Lower lobe of right lung (tissue), 2 donors: Measurements from ENCODE around the gene MEGF11. TPM values are rescaled to one million over a fixed set of nuclear protein-coding genes. Genes with fewer than 3 reads are reported as not detected.

Experiments used
- ATAC-seq, 2 donors: fragments of 200-7000 bp; cut with Tn5 transposase; one replicate each; pipeline ENCODE4 v1.9.1; 2020 to 2022; ENCODE audit warnings: mild to moderate bottlenecking in 2 of 2, moderate library complexity in 2 of 2
- DNase-seq: peaks from one replicate; pipeline ENCODE4 v3.0.0-alpha.2; 2020
- H3K27ac ChIP-seq: fragments of 200-600 bp; one replicate; pipeline ENCODE4 v1.8.0; 2022
- H3K27me3 ChIP-seq: fragments of 200-600 bp; one replicate; pipeline ENCODE4 v1.8.0; 2022; ENCODE audit warnings: low read depth
- H3K36me3 ChIP-seq: fragments of 200-600 bp; one replicate; pipeline ENCODE4 v1.8.0; 2022; ENCODE audit warnings: mild to moderate bottlenecking
- H3K4me1 ChIP-seq: fragments of 200-600 bp; one replicate; pipeline ENCODE4 v1.8.0; 2022
- H3K4me3 ChIP-seq: fragments of 200-600 bp; one replicate; pipeline ENCODE4 v1.8.0; 2022; ENCODE audit warnings: mild to moderate bottlenecking
- H3K9me3 ChIP-seq: fragments of 200-600 bp; one replicate; pipeline ENCODE4 v1.8.0; 2022
- CTCF ChIP-seq: fragments of 200-600 bp; IDR thresholded peaks from one replicate; pipeline ENCODE4 v1.8.0; 2022; ENCODE audit warnings: antibody characterized with exemption, mild to moderate bottlenecking
- intact Hi-C: fragments of 100-400 bp; cut with DNase I; formaldehyde crosslinking; loops from one replicate; pipeline ENCODE4 v1.11.0; 2022
- total RNA-seq: library from RNA; stranded (reverse); fragmentation: NEBNext Ultra II Directional; extraction: Animal tissue kit (Norgen Biotek cat#: 25700); gene quantifications from one replicate; pipeline ENCODE4 v1.2.1, GENCODE V29; 2021
- donor health status: DM: no; HTN: yes; CAD: no; lungs with severe emphysema.

MEGF11 gene
- total RNA-seq, 1 donor from 2014 or later = not detected

- no peak overlapping the region for H3K4me3 ChIP-seq
- ATAC-seq (no peak), DNase-seq (no peak)
- no peaks in the 10 kb centered on the region for H3K9me3 ChIP-seq
- no peak overlapping the region for H3K27ac ChIP-seq
- no peaks in the 10 kb centered on the region for H3K36me3 ChIP-seq
- H3K4me1 ChIP-seq = no peaks in the 10 kb centered on the region
- TF ChIP-seq CTCF = no peak
- intact Hi-C loops = no loop called here
- no peaks in the 10 kb centered on the region for H3K27me3 ChIP-seq
Measured at GRCh38 chr15:66232267-66232625, 21.3 kb downstream of the MEGF11 start.

GRCh38 chr15:66231394-66232266 is 21.9 kb downstream of the MEGF11 start:
- intact Hi-C loops = no loop called here
- no peaks in the 10 kb centered on the region for H3K36me3 ChIP-seq
- H3K9me3 ChIP-seq = no peaks in the 10 kb centered on the region
- no peak for DNase-seq
- H3K4me3 ChIP-seq = no peak overlapping the region
- no peak for TF ChIP-seq CTCF
- H3K27me3 ChIP-seq = no peaks in the 10 kb centered on the region
- no peaks in the 10 kb centered on the region for H3K4me1 ChIP-seq
- H3K27ac ChIP-seq = no peak overlapping the region
- ATAC-seq = no peak

GRCh38 chr15:66229790-66230465 is 23.6 kb downstream of the MEGF11 start:
- Histone ChIP-seq H3K4me1 (no peaks in the 10 kb centered on the region), H3K27ac (no peak overlapping the region), H3K27me3 (peaks cover 3% of the 10 kb centered on the region), H3K9me3 (no peaks in the 10 kb centered on the region), H3K4me3 (no peak overlapping the region), H3K36me3 (no peaks in the 10 kb centered on the region)
- TF ChIP-seq CTCF = no peak
- intact Hi-C loops = no loop called here
- no peak for ATAC-seq
- no peak for DNase-seq

GRCh38 chr15:66228807-66229735 is 24.5 kb downstream of the MEGF11 start:
- H3K4me3 ChIP-seq = no peak overlapping the region
- ATAC-seq = no peak
- H3K27ac ChIP-seq = no peak overlapping the region
- no peaks in the 10 kb centered on the region for H3K36me3 ChIP-seq
- TF ChIP-seq CTCF = no peak
- H3K9me3 ChIP-seq = no peaks in the 10 kb centered on the region
- intact Hi-C loops = no loop called here
- no peaks in the 10 kb centered on the region for H3K4me1 ChIP-seq
- DNase-seq = no peak
- H3K27me3 ChIP-seq = peaks cover 5% of the 10 kb centered on the region

- Histone ChIP-seq H3K27ac (no peak overlapping the region), H3K36me3 (no peaks in the 10 kb centered on the region), H3K9me3 (no peaks in the 10 kb centered on the region), H3K4me1 (no peaks in the 10 kb centered on the region), H3K27me3 (peaks cover 5% of the 10 kb centered on the region), H3K4me3 (no peak overlapping the region)
- DNase-seq (no peak), ATAC-seq (no peak)
- intact Hi-C loops = no loop called here
- no peak for TF ChIP-seq CTCF
Measured at GRCh38 chr15:66226736-66227135, 26.8 kb downstream of the MEGF11 start.
